GM18517 (cell line): Measurements from ENCODE around the gene SLC39A11.

Source experiments
- ATAC-seq: cut with Tn5 transposase; IDR thresholded peaks from one replicate; pipeline ENCODE4 v1.9.1; 2021; ENCODE audit warnings: mild to moderate bottlenecking, moderate library complexity; ENCODE audit not compliant: unreplicated experiment

SLC39A11 gene

DNA sequence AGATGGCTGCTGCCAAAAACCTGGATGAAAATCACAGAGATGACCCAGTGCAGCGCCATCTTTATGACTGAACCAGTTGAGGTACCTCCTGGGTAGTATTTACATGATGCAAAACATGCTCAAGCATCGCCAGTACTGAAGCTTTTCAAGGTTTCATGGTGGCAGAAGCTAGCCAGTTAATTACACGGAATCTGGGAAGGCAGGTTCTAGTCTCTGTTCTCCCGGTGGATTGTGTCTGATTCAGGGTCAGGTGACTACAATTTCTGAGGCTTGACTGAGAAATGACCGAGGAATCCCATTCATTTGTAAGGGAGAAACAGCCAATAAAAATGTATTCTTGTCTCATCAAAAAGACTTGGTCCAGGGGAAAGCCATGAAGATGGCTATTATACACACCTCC is 209.1 kb downstream of the SLC39A11 start:
- ATAC-seq, result no peak

DNA sequence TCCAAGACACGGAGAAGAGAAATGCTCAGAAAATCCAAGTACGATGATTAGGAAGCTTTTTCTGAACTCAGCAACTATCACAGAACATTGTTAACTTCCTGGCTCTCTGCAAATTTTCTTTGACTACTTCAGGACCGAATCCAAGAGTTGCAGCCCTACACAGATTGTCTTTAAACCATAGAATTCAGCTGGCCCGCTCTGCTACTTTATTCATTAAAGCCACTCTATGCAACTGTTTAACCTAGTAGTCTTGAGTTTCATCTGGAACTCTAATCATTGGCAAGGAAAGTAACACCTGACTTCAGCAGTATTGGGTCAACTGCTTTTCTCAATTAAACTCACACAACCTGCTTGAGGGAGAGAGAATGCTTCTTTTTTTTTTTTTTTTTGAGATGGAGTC is 210.1 kb downstream of the SLC39A11 start:
- ATAC-seq, result no peak

- no peak for ATAC-seq
Observed at GRCh38 chr17:72879877-72880276, 212.6 kb downstream of the SLC39A11 start.

- no peak for ATAC-seq
Observed at GRCh38 chr17:72878975-72879660, 213.4 kb downstream of the SLC39A11 start.

- no peak for ATAC-seq
Observed at GRCh38 chr17:72877348-72877747, 215.1 kb downstream of the SLC39A11 start.

- ATAC-seq, result no peak
Observed at GRCh38 chr17:72876413-72876812, 216.1 kb downstream of the SLC39A11 start.

DNA sequence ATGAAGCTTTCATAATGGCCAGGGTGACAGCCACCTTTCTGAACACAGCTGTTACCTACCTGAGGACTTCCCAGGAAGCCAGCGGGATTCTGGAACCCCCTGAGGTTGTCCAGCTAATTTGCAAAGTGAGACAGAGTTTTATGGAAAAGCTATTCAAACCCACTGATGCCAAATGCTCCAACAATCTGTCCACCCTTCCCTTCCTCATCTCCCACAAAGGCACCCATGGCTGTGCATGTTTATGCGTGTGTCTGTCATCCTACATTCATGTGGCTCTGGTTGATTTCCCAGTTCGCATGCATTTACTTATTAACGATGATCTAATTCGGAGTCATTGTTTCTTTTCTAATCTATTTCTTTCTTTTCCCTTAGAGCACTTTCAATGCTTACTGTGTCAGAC is 217.1 kb downstream of the SLC39A11 start:
- ATAC-seq, result no peak

- ATAC-seq, result no peak
Observed at GRCh38 chr17:72872396-72872795, 220.1 kb downstream of the SLC39A11 start.

GRCh38 chr17:72870367-72870985 is 222.0 kb downstream of the SLC39A11 start:
- no peak for ATAC-seq

GRCh38 chr17:72869630-72870029 is 222.9 kb downstream of the SLC39A11 start:
- no peak for ATAC-seq

DNA sequence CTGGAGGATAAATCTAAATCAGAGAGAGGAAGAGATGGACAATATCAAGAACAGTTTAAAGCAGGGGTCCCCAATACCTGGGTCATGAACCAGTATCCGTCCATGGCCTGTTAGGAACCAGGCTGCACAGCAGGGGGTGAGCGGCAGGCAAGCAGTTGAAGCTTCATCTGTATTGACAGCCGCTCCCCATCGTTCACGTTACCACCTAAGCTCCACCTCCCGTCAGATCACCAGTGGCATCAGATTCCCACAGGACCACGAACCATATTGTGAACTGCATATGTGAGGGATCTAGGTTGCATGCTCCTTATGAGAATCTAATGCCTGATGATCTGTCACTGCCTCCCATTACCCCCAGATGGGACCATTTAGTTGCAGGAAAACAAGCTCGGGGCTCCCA is 226.5 kb downstream of the SLC39A11 start:
- ATAC-seq, result no peak

DNA sequence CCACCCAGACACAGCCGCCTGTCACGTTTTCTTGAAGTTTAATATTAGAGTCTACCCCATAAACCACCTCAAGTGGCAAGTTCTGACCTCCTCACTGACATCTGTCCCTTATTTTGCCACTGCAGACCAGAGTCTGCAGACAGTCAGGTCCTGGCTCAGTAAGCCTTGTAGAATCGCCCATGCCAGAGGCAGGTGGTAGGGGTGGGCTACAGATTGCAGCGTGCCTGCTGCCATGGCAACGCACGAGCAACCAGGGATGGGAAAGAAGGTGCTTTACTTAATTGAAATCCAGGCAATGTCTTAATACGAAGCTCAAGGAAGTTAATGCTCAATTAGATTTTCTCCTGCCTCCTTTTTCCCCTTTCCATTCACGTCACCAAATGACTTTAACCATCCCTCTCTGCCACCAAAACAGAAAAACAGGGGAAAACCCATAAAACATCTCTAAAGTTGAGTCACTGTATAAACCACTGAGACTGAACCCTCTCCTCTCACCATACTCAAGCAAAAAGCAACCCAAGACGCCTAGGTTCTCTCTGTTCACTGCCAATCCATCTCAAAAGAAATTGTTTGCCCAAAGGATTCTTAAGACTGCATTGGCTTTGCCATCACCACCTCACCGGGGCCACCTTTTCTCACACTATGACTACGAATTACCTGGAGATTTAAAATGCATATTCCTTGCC is 228.8 kb downstream of the SLC39A11 start:
- no peak for ATAC-seq

DNA sequence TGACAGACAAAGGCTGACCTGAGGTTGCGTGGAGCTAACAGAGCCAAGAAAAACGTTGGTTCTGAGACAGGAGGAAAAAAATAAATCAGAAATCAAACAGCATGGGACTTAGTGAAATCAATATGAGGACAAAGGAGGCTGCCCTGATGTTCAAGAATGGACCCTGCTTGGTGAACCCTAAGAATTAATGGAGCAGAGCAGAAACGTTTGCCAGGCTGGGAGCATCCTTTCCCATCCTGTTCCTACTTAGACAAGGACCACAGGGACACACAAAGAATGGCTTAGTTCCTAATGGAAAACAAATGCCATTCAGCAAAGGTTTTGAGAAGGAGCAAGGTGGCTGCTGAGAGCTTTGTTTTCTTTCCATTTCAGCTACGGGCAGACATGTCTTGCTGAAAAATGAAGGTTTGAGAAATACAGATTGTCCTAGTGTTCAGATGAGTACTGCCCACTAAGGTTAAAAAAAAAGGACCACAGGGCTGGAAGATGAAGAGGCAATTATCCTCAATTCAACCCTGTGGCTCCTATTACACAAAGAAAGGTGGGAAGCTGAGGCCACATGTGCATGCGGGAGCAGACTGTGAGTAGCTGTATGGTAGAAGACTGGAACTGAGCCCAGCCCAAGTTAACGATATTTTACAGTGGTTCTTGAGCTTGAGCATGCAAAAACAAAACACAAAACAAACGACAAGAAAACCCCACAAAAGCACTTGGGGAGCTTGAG is 230.1 kb downstream of the SLC39A11 start:
- no peak for ATAC-seq

DNA sequence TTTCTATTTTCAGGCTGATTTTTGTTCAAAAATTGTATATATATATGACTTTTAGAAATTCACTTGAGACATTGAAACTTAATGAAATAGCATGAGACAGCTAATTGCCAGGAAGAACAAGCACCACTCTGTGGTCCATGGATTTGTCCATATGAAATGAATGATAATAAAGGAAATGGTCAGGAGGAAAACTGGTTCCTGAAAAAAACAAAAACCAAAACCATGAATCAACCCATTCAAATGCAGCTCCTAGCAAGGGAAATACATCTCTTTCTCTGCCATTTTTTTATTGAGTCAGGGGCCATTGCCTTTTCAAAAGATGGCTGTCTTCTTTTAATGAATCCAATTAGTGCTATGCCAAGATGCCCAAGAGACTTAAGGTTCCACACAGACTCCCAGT is 230.7 kb downstream of the SLC39A11 start:
- ATAC-seq, result no peak

DNA sequence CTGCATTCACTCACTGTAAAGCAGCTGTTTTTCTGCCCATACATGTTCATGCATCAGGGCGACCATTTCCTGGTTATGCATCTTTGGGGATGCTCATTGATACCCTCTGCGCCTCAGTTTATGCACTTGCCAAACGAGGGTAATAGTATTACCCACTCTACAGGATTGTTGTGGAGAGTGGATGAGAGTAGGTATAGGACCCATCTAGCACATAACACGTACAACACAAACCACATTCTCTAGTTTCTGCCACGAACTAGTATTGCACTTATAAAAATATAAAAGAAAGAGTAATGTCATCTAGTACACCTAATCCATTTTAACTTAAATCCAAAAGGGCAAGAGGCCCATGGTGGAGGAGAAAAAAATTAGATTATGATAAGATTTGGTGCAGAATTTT is 231.7 kb downstream of the SLC39A11 start:
- no peak for ATAC-seq

DNA sequence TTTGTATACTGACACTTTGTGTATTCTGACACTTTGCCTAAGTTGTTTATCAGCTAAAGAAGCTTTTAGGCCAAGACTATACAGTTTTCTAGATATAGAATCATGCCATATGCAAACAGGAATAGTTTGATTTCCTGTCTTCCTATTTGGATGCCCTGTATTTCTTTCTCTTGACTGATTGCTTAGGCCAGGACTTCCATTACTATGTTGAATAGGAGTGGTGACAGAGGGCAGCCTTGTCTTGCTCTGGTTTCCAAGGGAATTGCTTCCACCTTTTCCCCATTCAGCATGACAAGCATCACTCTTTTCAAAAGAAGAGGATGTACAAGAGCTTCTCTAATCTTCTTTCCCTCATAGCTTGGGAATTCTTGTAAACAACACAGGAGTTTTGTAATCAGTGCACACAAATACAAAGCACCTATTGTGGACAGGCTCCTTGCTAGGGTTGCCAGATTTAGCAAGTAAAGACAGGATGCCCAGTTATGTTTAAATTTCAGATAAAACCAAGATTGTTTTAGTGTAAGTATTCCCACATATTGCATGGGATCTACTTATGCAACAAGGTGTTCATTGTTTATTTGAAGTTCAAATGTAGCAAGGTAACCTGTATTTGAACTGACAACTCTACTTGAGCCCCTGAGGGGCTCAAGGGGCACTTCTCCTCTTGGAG is 233.5 kb downstream of the SLC39A11 start:
- no peak for ATAC-seq

DNA sequence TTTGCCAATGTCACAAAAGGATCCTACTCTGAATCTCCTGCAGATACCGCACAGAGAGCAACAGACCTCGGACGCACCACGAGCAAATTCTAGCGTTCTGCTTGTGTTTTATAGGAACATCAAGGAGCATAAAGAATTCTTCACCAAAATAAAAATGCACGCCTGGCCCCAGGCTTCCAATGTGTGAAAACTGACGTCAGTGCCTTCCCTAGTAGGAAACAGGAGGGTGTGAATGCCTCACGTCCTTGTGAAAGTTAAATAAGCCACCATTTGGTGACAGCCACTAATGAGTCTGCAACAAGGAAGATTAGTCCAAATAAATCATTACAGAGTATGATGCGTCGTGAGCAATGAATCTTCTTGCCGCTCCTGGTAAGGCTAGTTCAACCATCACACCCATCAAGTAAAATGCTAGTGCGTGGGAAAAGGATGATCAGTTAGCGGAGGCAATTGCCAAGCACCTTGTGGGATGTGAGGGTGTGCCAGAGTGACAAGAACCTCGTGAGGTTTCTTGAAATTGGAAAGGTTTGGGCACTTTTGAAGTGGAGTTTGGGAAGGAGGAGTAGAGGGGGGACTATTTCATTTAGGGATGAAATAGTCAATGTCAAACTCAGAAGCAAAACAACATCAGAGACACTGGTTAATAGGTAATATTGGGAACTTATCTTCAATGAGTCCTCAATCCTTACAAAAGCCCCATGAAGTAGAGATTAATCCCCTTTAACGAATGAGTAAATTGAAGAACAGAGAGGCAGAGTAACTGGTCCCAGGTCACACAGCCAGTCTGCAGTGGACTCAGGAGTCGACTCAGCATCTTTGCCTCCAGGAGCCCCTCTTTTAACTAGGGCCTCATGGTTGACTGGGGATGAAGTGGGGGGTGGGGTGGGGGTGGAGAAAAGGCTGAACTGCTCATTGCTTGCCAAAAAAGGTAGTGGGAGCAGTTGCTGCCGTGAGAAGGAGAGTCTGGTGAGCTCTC is 238.8 kb downstream of the SLC39A11 start:
- ATAC-seq, result no peak

GRCh38 chr17:72852277-72852938 is 240.1 kb downstream of the SLC39A11 start:
- ATAC-seq, result no peak

DNA sequence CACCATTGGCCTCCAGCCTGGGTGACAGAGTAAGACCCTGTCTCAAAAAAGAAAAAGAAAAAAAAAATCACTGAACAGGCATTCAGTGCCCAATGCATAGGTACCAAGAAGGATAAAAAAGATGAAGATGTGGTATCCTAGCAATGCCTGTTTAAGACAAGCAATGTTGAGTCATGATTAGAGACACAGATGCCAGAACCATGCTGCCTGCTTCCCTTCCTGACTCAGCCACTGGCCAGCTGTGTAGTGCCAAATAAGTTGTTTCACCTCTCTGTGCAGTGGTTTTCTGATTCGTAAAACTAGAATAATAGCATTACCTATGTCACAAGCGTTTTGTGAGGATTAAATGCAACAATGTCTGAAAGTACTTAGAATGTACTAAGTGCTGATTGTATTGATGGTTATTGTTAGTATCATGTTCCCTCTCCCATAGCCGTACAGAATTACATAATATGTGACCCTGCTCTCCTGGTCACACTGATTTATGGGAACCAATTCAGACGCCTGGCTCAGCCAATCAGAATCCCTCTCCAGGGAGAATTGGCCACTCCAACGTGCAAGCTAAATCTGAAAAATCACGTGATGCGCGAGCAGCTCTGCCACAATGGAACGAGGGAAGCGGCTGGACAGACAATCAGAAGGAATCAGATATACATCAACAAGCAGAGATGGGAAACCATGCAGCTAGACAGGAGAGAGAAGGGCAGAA is 241.9 kb downstream of the SLC39A11 start:
- no peak for ATAC-seq
